ENCODE measurements around the gene TMUB1.

TMUB1 gene

DNA sequence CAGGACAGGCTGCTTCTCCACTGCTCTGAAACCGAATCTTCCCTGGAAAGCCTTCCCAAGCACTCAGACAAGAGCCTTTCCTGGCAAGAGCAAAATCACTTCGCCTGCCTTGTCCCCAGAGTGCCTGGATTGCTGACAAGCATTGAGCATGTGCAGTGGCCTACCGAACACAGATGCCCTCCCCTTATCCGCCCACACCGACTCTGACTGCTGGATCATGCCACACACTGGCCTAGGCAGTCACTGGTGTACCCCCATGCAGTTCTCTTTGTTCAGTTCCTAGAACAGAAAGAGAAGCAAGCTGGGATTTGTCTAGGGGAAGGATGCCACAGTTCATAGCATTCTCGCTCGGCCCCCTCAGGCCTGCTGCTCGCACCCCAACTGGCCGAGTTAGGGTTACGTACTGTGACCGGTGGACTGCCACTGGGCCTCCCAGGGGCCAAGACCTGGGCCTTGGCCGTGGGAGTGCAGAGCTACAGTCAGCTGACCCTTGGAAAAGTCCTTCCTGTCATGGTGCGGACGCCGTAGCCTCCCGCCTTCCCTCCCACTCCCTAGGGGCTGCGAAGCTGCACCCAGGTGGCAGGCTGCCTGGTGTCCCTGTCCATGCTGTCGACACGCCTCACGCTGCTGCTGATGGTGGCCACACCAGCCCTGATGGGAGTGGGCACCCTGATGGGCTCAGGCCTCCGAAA, 48.1 kb downstream of the TMUB1 start:
- no peak overlapping the region for H3K4me3 ChIP-seq (ENCODE audit: low read depth, low read length)

DNA sequence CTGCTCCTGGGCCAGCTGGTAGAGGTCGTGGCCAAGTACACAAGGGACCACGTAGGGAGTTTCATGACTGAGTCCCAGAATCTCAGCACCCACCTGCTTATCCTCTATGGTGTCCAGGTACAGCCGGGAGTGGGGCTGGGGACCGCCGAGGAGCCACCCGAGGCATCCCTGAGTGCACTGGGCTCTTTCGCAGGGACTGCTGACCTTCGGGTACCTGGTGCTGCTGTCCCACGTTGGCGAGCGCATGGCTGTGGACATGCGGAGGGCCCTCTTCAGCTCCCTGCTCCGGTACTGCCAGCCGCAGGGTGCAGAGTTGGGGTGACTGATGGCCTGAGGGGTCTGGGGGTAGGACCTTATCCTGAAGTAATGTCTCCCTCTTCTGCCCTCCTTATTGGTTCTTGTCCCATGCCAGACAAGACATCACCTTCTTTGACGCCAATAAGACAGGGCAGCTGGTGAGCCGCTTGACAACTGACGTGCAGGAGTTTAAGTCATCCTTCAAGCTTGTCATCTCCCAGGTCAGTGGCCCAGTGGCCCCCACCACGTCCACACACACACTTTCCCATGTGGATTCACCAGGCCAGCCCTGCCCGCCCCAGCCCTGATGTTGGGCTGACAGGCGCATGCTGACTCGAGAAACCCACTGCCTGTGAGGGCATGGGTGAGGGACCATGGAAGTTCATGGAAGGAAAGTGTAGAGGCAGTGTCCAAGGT, 48.8 kb downstream of the TMUB1 start:
- H3K4me3 ChIP-seq (ENCODE audit: low read depth, low read length): no peak overlapping the region

DNA sequence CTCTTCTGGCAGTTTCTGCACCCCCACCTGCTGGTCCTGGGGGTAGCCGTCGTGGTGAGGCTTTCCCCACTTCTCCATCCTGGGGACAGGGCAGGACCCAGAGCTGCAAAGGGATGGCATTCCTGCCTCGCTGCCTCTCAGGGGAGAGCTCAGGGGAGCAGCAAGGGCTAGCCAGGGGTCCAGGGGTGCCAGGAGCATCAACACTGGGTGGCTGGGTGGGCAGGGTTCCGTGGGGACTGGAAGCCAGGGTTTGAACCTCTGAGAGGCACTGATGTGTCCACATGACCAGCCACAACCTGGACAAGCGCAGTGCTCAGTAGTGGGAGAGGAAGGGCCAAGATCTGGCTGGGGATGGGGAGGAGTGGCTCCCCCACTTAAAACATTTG, 49.4 kb downstream of the TMUB1 start:
- no peak overlapping the region for H3K4me3 ChIP-seq (ENCODE audit: low read depth, low read length)

DNA sequence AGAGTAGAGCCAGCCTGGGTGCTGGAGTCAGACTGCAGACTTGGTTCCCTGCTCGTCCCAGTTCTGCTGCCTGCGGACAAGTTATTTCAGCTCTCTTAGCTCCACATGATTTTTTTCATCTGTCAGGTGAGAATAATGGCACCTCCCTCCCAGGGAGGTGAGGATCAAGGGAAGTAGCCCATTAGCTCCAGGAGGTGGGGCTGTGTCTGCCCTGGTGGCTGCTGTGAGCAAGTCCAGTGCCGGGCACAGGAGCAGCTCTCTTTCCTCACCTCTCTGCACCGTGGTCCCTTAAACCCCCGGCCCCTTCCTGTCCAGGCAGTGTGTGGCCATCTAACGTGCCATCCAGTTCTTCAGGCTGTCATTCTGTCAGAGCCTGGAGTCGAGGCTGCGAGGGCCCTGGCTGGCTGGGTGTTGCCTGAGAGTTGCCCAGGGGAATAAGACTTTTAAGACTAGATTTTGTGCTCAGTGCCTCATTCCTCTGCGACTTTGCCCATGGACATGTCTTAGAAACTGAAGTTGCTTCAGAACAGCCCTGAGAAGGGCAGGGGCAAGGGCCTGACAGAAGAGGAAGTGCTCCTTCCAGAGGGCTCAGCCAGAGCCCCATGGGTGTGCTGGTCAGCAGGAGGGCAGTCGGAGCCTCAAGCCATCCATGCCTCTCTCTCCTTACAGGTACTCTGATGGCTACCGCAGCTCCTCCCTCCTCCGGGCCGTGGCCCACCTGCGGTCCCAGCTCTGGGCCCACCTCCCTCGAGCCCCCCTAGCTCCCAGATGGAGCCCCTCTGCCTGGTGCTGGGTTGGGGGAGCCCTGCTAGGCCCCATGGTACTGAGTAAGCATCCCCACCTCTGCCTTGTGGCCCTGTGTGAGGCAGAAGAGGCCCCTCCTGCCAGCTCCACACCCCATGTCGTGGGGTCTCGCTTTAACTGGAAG, 50.1 kb downstream of the TMUB1 start:
- H3K4me3 ChIP-seq (ENCODE audit: low read depth, low read length): no peak overlapping the region
